ENCODE measurements around the gene ENSA.
A peak's percentile ranks its signal among the peaks of the same experiment; 100 is the strongest.
"Not testable (repeated sequence)": the region's sequence is repeated elsewhere in the genome, so short reads cannot be mapped to it uniquely, and the experiment has no call there.

The ENSA gene

GRCh38 chr1:150621497-150622302, 7.7 kb downstream of the ENSA start:
- peak; percentile 71 for DNase-seq

GRCh38 chr1:150620919-150621318, 8.5 kb downstream of the ENSA start:
- no peak for DNase-seq

DNA sequence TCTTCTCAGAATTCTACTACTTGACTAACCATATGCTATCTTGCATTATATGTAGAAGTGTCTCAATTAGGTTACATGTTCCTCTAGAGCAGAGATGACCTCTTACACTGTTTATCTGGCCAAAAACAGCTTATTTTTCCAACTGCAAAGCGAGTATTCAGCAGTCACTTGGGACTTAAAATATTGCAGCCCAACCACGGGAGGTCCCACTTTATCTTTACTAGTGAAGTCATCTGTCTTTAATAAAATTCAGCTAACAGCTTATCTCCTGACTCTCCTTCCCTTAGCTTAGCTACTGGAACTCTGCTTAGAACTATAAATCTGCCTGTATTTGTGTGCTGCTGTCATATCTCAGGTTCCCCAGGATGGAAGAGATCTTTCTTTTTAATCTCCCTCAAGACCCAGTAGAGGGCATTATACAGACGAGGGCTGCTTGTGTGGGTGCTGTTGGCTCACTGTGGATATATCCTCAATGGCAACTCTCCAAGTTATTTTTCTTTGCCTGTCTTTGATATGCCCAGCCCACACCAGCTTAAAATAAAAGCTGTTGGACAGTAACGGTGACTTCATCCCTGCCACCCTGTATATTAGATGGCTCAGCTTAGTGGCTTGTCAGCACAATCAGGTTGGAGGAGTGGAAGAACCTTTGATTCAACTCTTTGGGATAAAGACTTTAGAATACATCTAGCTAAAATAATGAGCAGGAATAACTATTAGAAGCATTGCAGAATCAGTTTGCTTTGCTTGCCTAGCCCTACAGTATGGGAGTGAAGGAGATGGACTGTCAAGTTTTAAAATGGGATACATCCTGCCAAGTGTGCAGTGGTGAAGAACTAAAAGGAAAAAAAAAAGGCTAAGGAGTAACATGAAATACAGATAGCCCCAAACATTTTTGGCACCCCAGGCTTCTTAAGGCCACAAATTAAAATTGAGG, 9.6 kb downstream of the ENSA start:
- peak; percentile 83 for DNase-seq

- no peak for DNase-seq
Observed at GRCh38 chr1:150615346-150616201, 13.8 kb downstream of the ENSA start.

- peak; percentile 91 for DNase-seq
Observed at GRCh38 chr1:150613061-150613920, 16.1 kb downstream of the ENSA start.

DNA sequence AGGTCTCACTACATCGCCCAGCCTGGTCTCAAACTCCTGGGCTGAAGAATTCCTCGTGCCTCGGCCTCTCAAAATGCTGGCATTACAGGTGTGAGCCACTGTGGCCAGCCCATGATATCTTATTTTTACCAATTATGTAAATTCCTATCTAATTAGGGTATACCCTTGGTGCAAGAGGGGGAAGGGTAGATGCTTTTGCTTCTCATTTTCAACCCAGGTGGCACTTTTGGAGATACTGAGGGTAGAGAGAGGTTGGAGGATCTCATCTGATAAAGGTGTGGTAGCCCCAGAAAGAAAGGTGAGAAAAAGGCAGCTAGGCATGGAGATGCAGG, 17.4 kb downstream of the ENSA start:
- DNase-seq, result peak; percentile 34

DNA sequence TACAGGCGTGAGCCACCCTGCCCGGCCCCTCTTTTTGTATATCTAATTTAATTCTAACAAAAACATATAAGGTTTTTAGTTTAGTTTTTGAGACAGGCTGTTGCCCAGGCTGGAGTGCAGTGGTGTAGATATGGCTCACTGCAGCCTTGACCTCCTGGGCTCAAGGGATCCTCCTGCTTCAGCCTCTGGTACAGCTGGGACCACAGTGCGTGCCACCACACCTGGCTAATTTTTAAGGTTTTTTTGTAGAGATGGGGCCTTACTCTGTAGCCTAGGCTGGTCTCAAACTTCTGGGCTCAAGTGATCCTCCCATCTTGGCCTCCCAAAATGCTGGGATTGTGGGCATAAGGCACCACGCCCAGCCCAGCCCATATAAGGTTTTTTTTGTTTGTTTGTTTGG, 18.8 kb downstream of the ENSA start:
- peak; percentile 41 for DNase-seq

DNA sequence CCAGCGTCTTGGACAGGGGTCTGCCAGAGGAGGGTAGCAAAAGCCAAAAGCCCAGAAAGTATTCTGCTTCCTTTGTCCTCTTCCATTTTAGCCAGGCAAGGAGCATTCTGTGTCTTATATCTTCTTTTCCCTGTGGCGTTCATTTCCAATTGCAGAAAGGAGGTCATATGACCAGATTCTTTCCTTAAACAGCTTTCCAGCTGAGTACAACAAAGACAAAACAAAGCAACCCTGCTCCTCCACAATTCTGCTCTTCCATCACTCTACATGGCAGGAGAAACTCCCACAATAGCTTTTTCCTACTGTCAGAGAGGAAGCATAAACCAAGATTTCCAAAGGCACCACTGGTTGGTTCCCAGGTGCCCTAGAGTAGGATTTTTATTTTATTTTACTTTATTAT, 19.7 kb downstream of the ENSA start:
- DNase-seq, result no peak

DNA sequence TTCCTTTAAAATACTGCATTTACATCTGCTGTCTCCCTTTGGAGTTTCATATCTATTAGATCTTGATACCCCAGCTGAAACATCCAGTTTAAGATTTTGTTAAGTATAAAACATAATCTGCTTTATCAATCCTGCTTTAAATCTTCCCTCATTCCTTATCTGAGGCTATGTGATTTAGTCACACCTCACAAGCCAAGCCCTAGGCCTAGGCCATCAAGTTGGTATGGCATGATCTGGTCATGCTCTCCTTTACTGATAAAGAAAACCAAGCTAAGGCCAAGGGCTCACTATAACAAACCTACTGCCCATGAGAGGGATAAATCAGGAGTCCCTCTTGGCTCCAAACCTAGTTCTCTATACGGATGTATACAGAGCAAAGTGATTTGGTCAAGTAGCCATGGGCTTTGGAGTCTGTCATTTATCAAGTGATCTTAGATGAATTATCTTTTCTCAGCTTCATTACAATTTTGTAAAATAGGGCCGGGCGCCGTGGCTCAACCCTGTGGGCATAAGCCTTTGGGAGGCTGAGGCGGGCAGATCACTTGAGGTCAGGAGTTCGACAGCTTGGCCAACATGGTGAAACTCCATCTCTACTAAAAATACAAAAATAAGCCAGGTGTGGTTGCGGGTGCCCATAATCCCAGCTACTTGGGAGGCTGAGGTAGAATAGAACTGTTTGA, 22.8 kb downstream of the ENSA start:
- no peak for DNase-seq

- DNase-seq, result not testable (repeated sequence)
Observed at GRCh38 chr1:150605451-150605731, 24.0 kb downstream of the ENSA start.

DNA sequence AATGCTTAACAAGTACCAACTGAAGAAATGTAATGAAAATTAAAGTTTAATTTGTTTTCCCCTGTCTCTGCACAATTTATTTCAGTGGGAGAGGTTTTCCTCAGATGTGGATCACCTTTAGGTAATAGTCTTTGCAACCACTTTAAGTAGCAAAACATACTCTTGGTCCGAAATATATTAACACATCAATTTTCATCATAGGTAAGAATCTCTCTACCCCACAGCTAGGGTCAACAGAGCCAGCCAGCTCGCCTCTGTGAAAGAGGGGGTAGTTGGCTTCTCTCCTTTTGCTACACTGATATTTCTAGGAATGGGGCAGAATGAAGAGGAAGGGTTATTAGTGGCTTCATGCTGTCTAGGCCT, 25.2 kb downstream of the ENSA start:
- no peak for DNase-seq

- no peak for DNase-seq
Observed at GRCh38 chr1:150603711-150604110, 25.7 kb downstream of the ENSA start.

DNA sequence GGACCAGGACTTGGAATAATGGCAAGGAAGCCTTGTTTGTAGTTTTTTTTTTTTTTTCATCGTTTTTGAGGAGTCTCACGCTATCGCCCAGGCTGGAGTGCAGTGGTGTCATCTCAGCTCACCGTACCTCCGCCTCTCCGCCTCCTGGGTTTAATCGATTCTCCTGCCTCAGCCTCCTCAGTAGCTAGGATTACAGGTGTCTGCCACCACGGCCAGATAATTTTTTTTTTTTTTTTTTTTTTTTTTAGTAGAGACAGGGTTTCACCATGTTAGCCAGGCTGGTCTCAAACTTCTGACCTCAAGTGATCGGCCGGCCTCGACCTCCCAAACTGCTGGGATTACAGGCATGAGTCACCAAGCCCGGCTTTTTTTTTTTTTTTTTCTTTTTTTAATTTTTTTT, 27.0 kb downstream of the ENSA start:
- DNase-seq, result not testable (repeated sequence)

DNA sequence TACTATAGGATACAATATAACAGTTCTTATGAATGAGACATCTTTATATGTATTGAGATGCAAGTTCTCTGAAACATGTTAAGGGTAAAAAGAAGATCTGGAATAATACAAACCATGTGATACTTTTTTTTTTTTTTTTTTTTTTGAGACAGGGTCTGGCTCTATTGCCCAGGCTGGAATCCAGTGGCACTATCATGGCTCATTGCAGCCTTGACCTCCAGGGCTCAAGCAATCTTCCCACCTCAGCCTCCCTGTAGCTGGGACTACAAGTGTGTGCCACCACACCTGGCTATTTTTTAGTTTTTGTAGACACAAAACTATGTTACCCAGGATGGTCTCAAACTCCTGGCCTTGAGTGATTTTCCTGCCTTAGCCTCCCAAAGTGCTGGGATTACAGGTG, 27.9 kb downstream of the ENSA start:
- no peak for DNase-seq

- not testable (repeated sequence) for DNase-seq
Observed at GRCh38 chr1:150598346-150598745, 31.1 kb downstream of the ENSA start.

DNA sequence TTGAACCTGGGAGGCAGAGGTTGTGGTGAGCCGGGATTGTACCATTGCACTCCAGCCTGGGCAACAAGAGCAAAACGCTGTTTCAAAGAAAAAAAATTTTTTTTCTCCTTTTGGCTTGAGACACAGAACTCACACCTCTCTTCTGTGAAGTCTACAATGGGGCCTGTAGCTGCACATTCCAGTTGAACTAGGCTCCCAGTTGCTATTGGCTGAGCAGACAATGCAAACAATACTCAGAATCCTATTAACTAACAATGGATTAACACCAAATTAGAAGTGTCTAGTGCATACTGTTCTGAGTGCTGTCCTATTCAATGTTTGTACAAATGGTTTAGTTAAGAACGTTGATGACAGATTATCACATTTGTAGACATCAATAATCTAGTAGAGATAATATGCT, 32.4 kb downstream of the ENSA start:
- DNase-seq, result no peak

DNA sequence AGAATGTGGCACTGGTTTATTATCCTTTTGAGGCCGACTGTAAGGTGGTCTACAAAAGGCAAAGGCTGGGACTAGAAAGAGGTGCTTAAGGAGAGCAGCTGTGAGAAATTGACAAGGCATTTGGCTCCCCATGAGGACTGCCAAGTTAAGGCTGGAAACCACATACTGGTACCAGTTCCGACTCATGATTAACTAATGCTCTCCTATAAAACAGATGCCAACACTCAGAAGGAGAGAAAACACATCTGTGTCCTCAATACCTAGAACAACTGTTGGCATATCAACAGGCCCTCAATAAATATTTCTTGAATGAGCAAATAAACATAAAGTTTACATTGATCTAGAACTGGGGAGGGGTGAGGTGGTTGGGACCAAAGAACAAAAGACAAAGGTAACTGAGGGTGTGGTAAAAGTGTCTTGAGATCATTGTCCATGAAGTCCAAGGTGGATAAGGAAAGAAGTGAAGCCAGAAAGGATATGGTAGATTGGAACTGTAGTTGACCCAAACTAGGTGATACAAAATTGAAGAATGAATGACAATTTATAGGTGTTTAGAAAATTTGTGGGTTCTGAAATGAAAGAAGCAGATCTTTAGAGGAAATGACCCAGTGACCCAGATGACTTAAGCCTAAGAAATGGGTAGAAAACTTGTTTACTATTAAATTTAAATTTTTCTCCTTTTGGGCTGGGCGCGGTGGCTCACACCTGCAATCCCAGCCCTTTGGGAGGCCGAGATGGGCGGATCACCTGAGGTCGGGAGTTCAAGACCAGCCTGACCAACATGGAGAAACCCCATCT, 33.1 kb downstream of the ENSA start:
- no peak for DNase-seq

- DNase-seq, result no peak
Observed at GRCh38 chr1:150582371-150582770, 47.0 kb downstream of the ENSA start.

GRCh38 chr1:150581962-150582361, 47.5 kb downstream of the ENSA start:
- not testable (repeated sequence) for DNase-seq

DNA sequence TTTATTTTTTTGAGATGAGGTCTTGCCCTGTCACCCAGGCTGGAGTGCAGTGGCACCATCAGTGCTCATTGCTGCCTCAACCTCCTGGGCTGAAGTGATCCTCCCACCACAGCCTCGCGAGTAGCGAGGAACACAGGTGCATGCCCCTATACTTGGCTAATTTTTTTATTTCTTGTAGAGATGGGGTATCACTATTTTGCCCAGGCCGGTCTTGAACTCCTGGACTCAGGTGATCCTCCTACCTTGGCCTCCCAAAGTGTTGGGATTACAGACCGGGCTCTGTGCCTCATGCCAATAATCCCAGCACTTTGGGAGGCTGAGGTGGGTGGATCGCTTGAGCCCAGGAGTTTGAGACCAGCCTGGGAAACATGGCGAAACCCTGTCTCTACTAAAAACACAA, 48.0 kb downstream of the ENSA start:
- DNase-seq, result not testable (repeated sequence)

- peak; percentile 36 for DNase-seq
Observed at GRCh38 chr1:150580966-150581365, 48.4 kb downstream of the ENSA start.
